AG04449 (cell line): ENCODE measurements around the gene SHISA4.

Source experiments
- CTCF ChIA-PET: fragments of 350-600 bp; formaldehyde crosslinking; extraction: SDS; loops from one replicate; lab custom pipeline; 2021; ENCODE audit warnings: antibody characterized with exemption; lab: Yijun Ruan, JAX
- POLR2A ChIA-PET: fragments of 400-600, 350-600 bp; formaldehyde crosslinking; extraction: SDS; loops from one replicate; lab custom pipeline; 2020; ENCODE audit warnings: antibody characterized with exemption, inconsistent platforms; lab: Yijun Ruan, JAX
- DNase-seq: peaks from one replicate; pipeline ENCODE4 v3.0.0-alpha.2; 2010; ENCODE audit warnings: low read depth, low spot score
- H3K4me3 ChIP-seq: 2 replicates; pipeline ENCODE4 v1.5.1; 2011; ENCODE audit warnings: low read depth, mild to moderate bottlenecking, control low read depth, low read length
- CTCF ChIP-seq: IDR thresholded peaks from one replicate; pipeline ENCODE4 v1.5.1; 2011; ENCODE audit warnings: mild to moderate bottlenecking, moderate library complexity, low read length, control low read depth, inconsistent platforms; ENCODE audit not compliant: insufficient read depth; ENCODE audit errors: missing control alignments

Gene SHISA4

GRCh38 chr1:201883266-201883665 is 5.4 kb upstream of the SHISA4 start:
- no peak for TF ChIP-seq CTCF
- no peak for DNase-seq
- CTCF ChIA-PET = interaction anchor here (0.8 to 12.5 kb wide), 9 partner anchors 11 to 152 kb away, joined by 3 to 244 read pairs (median 5); partner anchors contain the start of gene IPO9
- POLR2A ChIA-PET = interaction anchor here (0.9 kb wide), 1 partner anchor 12 kb away, joined by 3 read pairs; no protein-coding TSS in a partner anchor
- no peak overlapping the region for H3K4me3 ChIP-seq

GRCh38 chr1:201883786-201884185 is 4.9 kb upstream of the SHISA4 start:
- ChIA-PET POLR2A (no interaction called here), CTCF (interaction anchor here (0.8 to 12.5 kb wide), 8 partner anchors 7 to 151 kb away, joined by 3 to 244 read pairs (median 4); partner anchors contain the start of gene IPO9)
- DNase-seq = no peak
- H3K4me3 ChIP-seq = no peak overlapping the region
- TF ChIP-seq CTCF = no peak

GRCh38 chr1:201884425-201884824 is 4.3 kb upstream of the SHISA4 start:
- CTCF ChIA-PET = interaction anchor here (1.5 to 12.5 kb wide), 5 partner anchors 8 to 87 kb away, joined by 3 to 244 read pairs (median 75); no protein-coding TSS in a partner anchor
- no peak for TF ChIP-seq CTCF
- H3K4me3 ChIP-seq = no peak overlapping the region
- no peak for DNase-seq
- POLR2A ChIA-PET = no interaction called here

GRCh38 chr1:201885531-201886075 is 3.1 kb upstream of the SHISA4 start:
- POLR2A ChIA-PET = interaction anchor here (0.5 kb wide), 1 partner anchor 244 kb away, joined by 3 read pairs; no protein-coding TSS in a partner anchor

GRCh38 chr1:201886103-201886885 is 2.4 kb upstream of the SHISA4 start:
- TF ChIP-seq CTCF = no peak
- H3K4me3 ChIP-seq = no peak overlapping the region
- no peak for DNase-seq
- ChIA-PET CTCF (interaction anchor here (0.5 to 15.5 kb wide), 7 partner anchors 8 to 355 kb away, joined by 3 to 656 read pairs (median 7); partner anchors contain the start of gene RNPEP), POLR2A (no interaction called here)

More at GRCh38 chr1:201885531-201886075, 3.1 kb upstream of the SHISA4 start:
- no peak overlapping the region for H3K4me3 ChIP-seq
- no peak for TF ChIP-seq CTCF
- CTCF ChIA-PET = interaction anchor here (1.6 to 15.5 kb wide), 5 partner anchors 7 to 86 kb away, joined by 5 to 656 read pairs (median 20); no protein-coding TSS in a partner anchor
- DNase-seq = no peak
